ENCODE results near the gene BGN. TPM values are rescaled to one million over a fixed set of nuclear protein-coding genes. Genes with fewer than 3 reads are reported as not detected.

Gene BGN
- total RNA-seq, 1 donor from 2014 or later = 0.98 TPM

- peaks cover 10% of the 10 kb centered on the region for H3K9me3 Mint-ChIP-seq (ENCODE audit: low read depth)
- H3K4me3 Mint-ChIP-seq (ENCODE audit: low read depth) = no peak overlapping the region
Observed at GRCh38 chrX:153519569-153520286, 24.9 kb downstream of the BGN start.

GRCh38 chrX:153520287-153520917 lies 25.6 kb downstream of the BGN start:
- Mint-ChIP-seq H3K4me1 (ENCODE audit: low read depth) (no peaks in the 10 kb centered on the region), H3K27me3 (peaks cover 48% of the 10 kb centered on the region), H3K36me3 (ENCODE audit: insufficient read depth) (peaks cover 2% of the 10 kb centered on the region), H3K27ac (no peak overlapping the region), H3K9me3 (ENCODE audit: low read depth) (peaks cover 10% of the 10 kb centered on the region), H3K4me3 (ENCODE audit: low read depth) (no peak overlapping the region)
- no peak for DNase-seq (ENCODE audit: low spot score, unreplicated experiment)
- no peak for TF ChIP-seq CTCF (IDR thresholded peaks at IDR 0.05; ENCODE audit: unreplicated experiment)

More at GRCh38 chrX:153519569-153520286, 24.9 kb downstream of the BGN start:
- H3K27me3 Mint-ChIP-seq = peaks cover 48% of the 10 kb centered on the region
- DNase-seq (ENCODE audit: low spot score, unreplicated experiment) = no peak
- H3K27ac Mint-ChIP-seq = no peak overlapping the region
- H3K4me1 Mint-ChIP-seq (ENCODE audit: low read depth) = no peaks in the 10 kb centered on the region
- H3K36me3 Mint-ChIP-seq (ENCODE audit: insufficient read depth) = peaks cover 2% of the 10 kb centered on the region
- TF ChIP-seq CTCF (IDR thresholded peaks at IDR 0.05; ENCODE audit: unreplicated experiment) = no peak

GRCh38 chrX:153521034-153521433 lies 26.3 kb downstream of the BGN start:
- DNase-seq (ENCODE audit: low spot score, unreplicated experiment) = no peak
- H3K4me1 Mint-ChIP-seq (ENCODE audit: low read depth) = no peaks in the 10 kb centered on the region
- no peak overlapping the region for H3K27ac Mint-ChIP-seq
- H3K36me3 Mint-ChIP-seq (ENCODE audit: insufficient read depth) = peaks cover under 1% of the 10 kb centered on the region
- TF ChIP-seq CTCF (IDR thresholded peaks at IDR 0.05; ENCODE audit: unreplicated experiment) = no peak
- H3K27me3 Mint-ChIP-seq = peaks cover 43% of the 10 kb centered on the region
- peaks cover 6% of the 10 kb centered on the region for H3K9me3 Mint-ChIP-seq (ENCODE audit: low read depth)
- H3K4me3 Mint-ChIP-seq (ENCODE audit: low read depth) = no peak overlapping the region

- Mint-ChIP-seq H3K4me1 (ENCODE audit: low read depth) (no peaks in the 10 kb centered on the region), H3K9me3 (ENCODE audit: low read depth) (peaks cover 4% of the 10 kb centered on the region), H3K4me3 (ENCODE audit: low read depth) (no peak overlapping the region), H3K36me3 (ENCODE audit: insufficient read depth) (no peaks in the 10 kb centered on the region), H3K27ac (no peak overlapping the region), H3K27me3 (peaks cover 33% of the 10 kb centered on the region)
- TF ChIP-seq CTCF (IDR thresholded peaks at IDR 0.05; ENCODE audit: unreplicated experiment) = no peak
- DNase-seq (ENCODE audit: low spot score, unreplicated experiment) = no peak
Observed at GRCh38 chrX:153522259-153522658, 27.5 kb downstream of the BGN start.

- Mint-ChIP-seq H3K9me3 (ENCODE audit: low read depth) (peaks cover 4% of the 10 kb centered on the region), H3K4me3 (ENCODE audit: low read depth) (no peak overlapping the region), H3K27ac (no peak overlapping the region), H3K4me1 (ENCODE audit: low read depth) (no peaks in the 10 kb centered on the region), H3K36me3 (ENCODE audit: insufficient read depth) (no peaks in the 10 kb centered on the region), H3K27me3 (peaks cover 32% of the 10 kb centered on the region)
- DNase-seq (ENCODE audit: low spot score, unreplicated experiment) = no peak
- TF ChIP-seq CTCF (IDR thresholded peaks at IDR 0.05; ENCODE audit: unreplicated experiment) = no peak
Observed at GRCh38 chrX:153523269-153523668, 28.5 kb downstream of the BGN start.

Data from progenitor cell of endocrine pancreas (in vitro differentiated cells).